Right atrium auricular region (tissue), 2 donors: Measurements from ENCODE around the gene VLDLR. TPM values are rescaled to one million over a fixed set of nuclear protein-coding genes. Genes with fewer than 3 reads are reported as not detected.

Experiments used
- DNase-seq: peaks from one replicate; pipeline ENCODE4 v3.0.0-alpha.2; 2019; ENCODE audit warnings: low spot score
- H3K27ac ChIP-seq, 2 donors: fragments of 200-600 bp; sonication (generic); 1 replicate in 1 of 2; 2 replicates in 1 of 2; pipeline ENCODE4 v1.5.1; 2016 to 2019
- H3K27me3 ChIP-seq, 2 donors: fragments of 200-600 bp; sonication (generic); one replicate each; pipeline versions ENCODE4 v1.5.1 to v1.6.0; 2017 to 2019
- H3K36me3 ChIP-seq: fragments of 200-600 bp; sonication (generic); one replicate; pipeline ENCODE4 v1.5.1; 2016
- H3K4me1 ChIP-seq, 2 donors: fragments of 200-600 bp; sonication (generic); one replicate each; pipeline versions ENCODE4 v1.5.1 to v1.6.0; 2017 to 2019
- H3K4me3 ChIP-seq, 2 donors: fragments of 200-600 bp; sonication (generic); 1 replicate in 1 of 2; 2 replicates in 1 of 2; pipeline ENCODE4 v1.5.1; 2017 to 2019; ENCODE audit warnings: mild to moderate bottlenecking in 1 of 2, moderate library complexity in 1 of 2
- H3K9me3 ChIP-seq, 2 donors: fragments of 200-600 bp; sonication (generic); one replicate each; pipeline ENCODE4 v1.5.1; 2019
- total RNA-seq, 2 donors: library from RNA; depleted of rRNA; stranded (reverse); fragments of >200 nt; gene quantifications; one replicate each; pipeline ENCODE4 v1.1.0, GENCODE V29; 2016
- TF ChIP-seq, protein P1 (sequence below), 2 donors: fragments of 200-600 bp; sonication (generic); IDR thresholded peaks; one replicate each; pipeline ENCODE4 v1.5.1; 2019; ENCODE audit warnings: antibody characterized with exemption in 2 of 2

VLDLR gene
- total RNA-seq, 2 donors from 2014 or later: 45.3 to 66.9 TPM

DNA sequence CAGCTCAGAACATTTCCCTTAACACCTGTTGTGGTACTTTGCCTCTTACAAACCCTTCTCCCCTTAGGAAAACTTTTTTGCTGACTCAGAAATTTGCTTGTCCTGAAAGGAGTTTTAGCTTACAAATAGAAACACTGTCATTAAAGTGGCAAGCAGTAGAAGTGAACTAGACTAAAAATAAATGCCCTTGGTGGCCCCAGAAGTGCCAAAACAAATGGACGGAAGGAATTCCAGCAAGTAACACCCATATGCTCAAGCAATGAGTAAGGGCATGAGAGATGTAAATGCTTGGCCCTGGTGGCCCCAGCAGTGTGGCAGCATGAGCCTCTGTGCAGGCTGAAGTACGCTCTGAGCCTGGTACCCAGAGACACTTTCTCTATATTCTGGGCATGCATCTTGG lies 8.6 kb downstream of the VLDLR start:
- H3K36me3 ChIP-seq: no peaks in the 10 kb centered on the region
- H3K4me1 ChIP-seq: peaks cover 0 to 45% of the 10 kb centered on the region in 2 donors
- H3K27ac ChIP-seq: peak overlapping the region; percentile 74 to 77
- DNase-seq: no peak
- no peaks in the 10 kb centered on the region for H3K27me3 ChIP-seq
- no peak overlapping the region for H3K4me3 ChIP-seq
- no peaks in the 10 kb centered on the region for H3K9me3 ChIP-seq
- TF ChIP-seq, protein P1, sequence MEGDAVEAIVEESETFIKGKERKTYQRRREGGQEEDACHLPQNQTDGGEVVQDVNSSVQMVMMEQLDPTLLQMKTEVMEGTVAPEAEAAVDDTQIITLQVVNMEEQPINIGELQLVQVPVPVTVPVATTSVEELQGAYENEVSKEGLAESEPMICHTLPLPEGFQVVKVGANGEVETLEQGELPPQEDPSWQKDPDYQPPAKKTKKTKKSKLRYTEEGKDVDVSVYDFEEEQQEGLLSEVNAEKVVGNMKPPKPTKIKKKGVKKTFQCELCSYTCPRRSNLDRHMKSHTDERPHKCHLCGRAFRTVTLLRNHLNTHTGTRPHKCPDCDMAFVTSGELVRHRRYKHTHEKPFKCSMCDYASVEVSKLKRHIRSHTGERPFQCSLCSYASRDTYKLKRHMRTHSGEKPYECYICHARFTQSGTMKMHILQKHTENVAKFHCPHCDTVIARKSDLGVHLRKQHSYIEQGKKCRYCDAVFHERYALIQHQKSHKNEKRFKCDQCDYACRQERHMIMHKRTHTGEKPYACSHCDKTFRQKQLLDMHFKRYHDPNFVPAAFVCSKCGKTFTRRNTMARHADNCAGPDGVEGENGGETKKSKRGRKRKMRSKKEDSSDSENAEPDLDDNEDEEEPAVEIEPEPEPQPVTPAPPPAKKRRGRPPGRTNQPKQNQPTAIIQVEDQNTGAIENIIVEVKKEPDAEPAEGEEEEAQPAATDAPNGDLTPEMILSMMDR (IDR thresholded peaks at IDR 0.05): no peak

GRCh38 chr9:2631263-2631662 lies 9.7 kb downstream of the VLDLR start:
- no peaks in the 10 kb centered on the region for H3K9me3 ChIP-seq
- DNase-seq: no peak
- peaks cover 0 to 45% of the 10 kb centered on the region in 2 donors for H3K4me1 ChIP-seq
- TF ChIP-seq, protein P1 (IDR thresholded peaks at IDR 0.05): no peak
- no peak overlapping the region for H3K27ac ChIP-seq
- H3K27me3 ChIP-seq: no peaks in the 10 kb centered on the region
- no peaks in the 10 kb centered on the region for H3K36me3 ChIP-seq
- H3K4me3 ChIP-seq: no peak overlapping the region

DNA sequence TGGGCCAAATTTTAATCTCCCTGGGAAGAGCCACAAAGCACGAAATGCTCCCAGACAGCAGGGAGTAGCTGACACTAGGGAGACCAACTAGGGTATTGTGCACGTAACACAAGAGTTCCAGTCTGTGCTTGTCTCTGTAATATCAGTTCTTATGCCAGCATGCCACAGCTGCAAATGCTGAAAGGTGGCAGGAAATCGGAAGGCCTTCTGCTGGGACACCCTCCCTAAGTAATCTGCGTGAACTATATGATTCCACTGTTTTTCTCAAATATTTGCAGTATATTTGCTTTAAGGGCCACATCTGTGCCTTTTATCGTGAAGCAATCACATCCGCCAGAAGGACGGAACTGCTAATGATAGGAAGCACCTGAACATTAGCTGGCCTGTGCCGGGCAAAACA lies 12.6 kb downstream of the VLDLR start:
- no peak overlapping the region for H3K4me3 ChIP-seq
- peak overlapping the region; percentile 26 to 74 for H3K27ac ChIP-seq
- H3K27me3 ChIP-seq: no peaks in the 10 kb centered on the region
- TF ChIP-seq, protein P1 (IDR thresholded peaks at IDR 0.05): no peak
- no peak for DNase-seq
- peaks cover 0 to 48% of the 10 kb centered on the region in 2 donors for H3K4me1 ChIP-seq
- no peaks in the 10 kb centered on the region for H3K36me3 ChIP-seq
- no peaks in the 10 kb centered on the region for H3K9me3 ChIP-seq

DNA sequence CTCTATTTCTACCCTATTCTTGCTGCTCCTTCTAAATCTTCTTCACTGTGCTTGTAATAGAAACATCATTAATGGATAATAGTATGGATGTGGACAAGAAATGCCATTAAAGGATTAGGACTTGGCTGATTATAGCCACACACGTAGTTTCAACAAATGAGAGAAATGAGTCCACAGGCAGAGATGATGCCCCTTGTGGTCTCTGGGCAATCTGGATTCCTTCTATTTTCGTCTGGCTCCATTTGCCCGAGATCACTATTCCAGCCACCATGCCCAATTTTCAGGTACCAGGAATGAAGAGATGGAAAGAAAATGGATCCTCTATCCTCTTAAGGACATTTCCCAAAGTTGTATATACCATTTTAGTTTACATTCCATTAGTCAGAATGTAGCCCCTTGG lies 13.2 kb downstream of the VLDLR start:
- no peak for DNase-seq
- no peaks in the 10 kb centered on the region for H3K9me3 ChIP-seq
- TF ChIP-seq, protein P1 (IDR thresholded peaks at IDR 0.05): no peak
- H3K36me3 ChIP-seq: no peaks in the 10 kb centered on the region
- peaks cover 0 to 43% of the 10 kb centered on the region in 2 donors for H3K4me1 ChIP-seq
- no peak overlapping the region for H3K4me3 ChIP-seq
- H3K27ac ChIP-seq: peak overlapping the region in 1 of 2 donors; percentile 74
- H3K27me3 ChIP-seq: no peaks in the 10 kb centered on the region

- no peak overlapping the region for H3K27ac ChIP-seq
- H3K36me3 ChIP-seq: peaks cover 7% of the 10 kb centered on the region
- no peak overlapping the region for H3K4me3 ChIP-seq
- TF ChIP-seq, protein P1 (IDR thresholded peaks at IDR 0.05): no peak
- DNase-seq: no peak
- no peaks in the 10 kb centered on the region for H3K27me3 ChIP-seq
- H3K4me1 ChIP-seq: peaks cover 0 to 35% of the 10 kb centered on the region in 2 donors
- no peaks in the 10 kb centered on the region for H3K9me3 ChIP-seq
Observed at GRCh38 chr9:2635922-2636321, 14.3 kb downstream of the VLDLR start.

- H3K27ac ChIP-seq: no peak overlapping the region
- peaks cover 19% of the 10 kb centered on the region for H3K36me3 ChIP-seq
- no peak for DNase-seq
- H3K4me1 ChIP-seq: peaks cover 0 to 32% of the 10 kb centered on the region in 2 donors
- no peaks in the 10 kb centered on the region for H3K27me3 ChIP-seq
- H3K9me3 ChIP-seq: no peaks in the 10 kb centered on the region
- TF ChIP-seq, protein P1 (IDR thresholded peaks at IDR 0.05): no peak
- no peak overlapping the region for H3K4me3 ChIP-seq
Observed at GRCh38 chr9:2637390-2637789, 15.8 kb downstream of the VLDLR start.
